MM.1S (cell line): ENCODE data around the gene PREX1.

ENCODE experiments used
- DNase-seq: peaks from one replicate; pipeline ENCODE4 v3.0.0-alpha.2; 2015
- H2AFZ ChIP-seq: fragments of 300-600 bp; sonication (generic); 2 replicates; pipeline ENCODE4 v1.6.0; 2016; ENCODE audit warnings: antibody characterized with exemption, low read length
- H3F3A ChIP-seq: fragments of 300-600 bp; sonication (generic); 2 replicates; pipeline ENCODE4 v1.6.1; 2016; ENCODE audit warnings: mild to moderate bottlenecking, antibody characterized with exemption, low read length, moderate library complexity, mixed read lengths; ENCODE audit not compliant: insufficient read depth
- H3K27ac ChIP-seq: fragments of 300-600 bp; sonication (generic); 2 replicates; pipeline ENCODE4 v1.5.1; 2016; ENCODE audit warnings: mild to moderate bottlenecking, low read length
- H3K27me3 ChIP-seq: fragments of 300-600 bp; sonication (generic); replicated peaks from 2 replicates; pipeline ENCODE4 v1.6.0; 2016; ENCODE audit warnings: low read length; ENCODE audit not compliant: insufficient read depth
- H3K36me3 ChIP-seq: fragments of 300-600 bp; sonication (generic); replicated peaks from 2 replicates; pipeline ENCODE4 v1.6.1; 2016; ENCODE audit warnings: mild to moderate bottlenecking, low read length, mixed read lengths; ENCODE audit not compliant: insufficient read depth
- H3K4me1 ChIP-seq: fragments of 300-600 bp; sonication (generic); 2 replicates; pipeline ENCODE4 v1.6.1; 2016; ENCODE audit warnings: low read length, mixed read lengths
- H3K4me2 ChIP-seq: fragments of 300-600 bp; sonication (generic); 2 replicates; pipeline ENCODE4 v1.6.0; 2016; ENCODE audit warnings: low read depth, low read length
- H3K4me3 ChIP-seq: fragments of 300-600 bp; sonication (generic); 2 replicates; pipeline ENCODE4 v1.5.1; 2016; ENCODE audit warnings: low read length, mixed read lengths
- H3K79me2 ChIP-seq: fragments of 300-600 bp; sonication (generic); 2 replicates; pipeline ENCODE4 v1.6.1; 2016; ENCODE audit warnings: mixed run types, low read length, mixed read lengths
- H3K9ac ChIP-seq: fragments of 300-600 bp; sonication (generic); 2 replicates; pipeline ENCODE4 v1.6.1; 2016; ENCODE audit warnings: low read length, mixed read lengths
- H3K9me2 ChIP-seq: fragments of 300-600 bp; sonication (generic); replicated peaks from 2 replicates; pipeline ENCODE4 v1.6.1; 2016; ENCODE audit warnings: mild to moderate bottlenecking, low read length, mixed read lengths; ENCODE audit not compliant: insufficient read depth
- H3K9me3 ChIP-seq: fragments of 300-600 bp; sonication (generic); replicated peaks from 2 replicates; pipeline ENCODE4 v1.6.1; 2016; ENCODE audit warnings: mild to moderate bottlenecking, low read length, mixed read lengths; ENCODE audit not compliant: insufficient read depth
- H4K20me1 ChIP-seq: fragments of 300-600 bp; sonication (generic); 2 replicates; pipeline ENCODE4 v1.6.1; 2016; ENCODE audit warnings: mild to moderate bottlenecking, low read length, moderate library complexity, mixed read lengths; ENCODE audit not compliant: insufficient read depth
- EZH2 ChIP-seq: fragments of 300-600 bp; sonication (generic); optimal IDR thresholded peaks from 2 replicates; pipeline ENCODE3; 2017; ENCODE audit warnings: low read depth, mild to moderate bottlenecking, antibody characterized with exemption, low read length, mixed read lengths
- EZH2phosphoT487 ChIP-seq: fragments of 300-600 bp; sonication (generic); IDR thresholded peaks from 2 replicates; pipeline ENCODE4 v1.6.1; 2018; ENCODE audit warnings: antibody characterized with exemption, low read length
- TF ChIP-seq, protein P1 (sequence below): fragments of 300-600 bp; sonication (generic); IDR thresholded peaks from 2 replicates; pipeline ENCODE4 v1.5.1; 2016; ENCODE audit warnings: antibody characterized with exemption, low read length, mixed read lengths

The PREX1 gene

DNA sequence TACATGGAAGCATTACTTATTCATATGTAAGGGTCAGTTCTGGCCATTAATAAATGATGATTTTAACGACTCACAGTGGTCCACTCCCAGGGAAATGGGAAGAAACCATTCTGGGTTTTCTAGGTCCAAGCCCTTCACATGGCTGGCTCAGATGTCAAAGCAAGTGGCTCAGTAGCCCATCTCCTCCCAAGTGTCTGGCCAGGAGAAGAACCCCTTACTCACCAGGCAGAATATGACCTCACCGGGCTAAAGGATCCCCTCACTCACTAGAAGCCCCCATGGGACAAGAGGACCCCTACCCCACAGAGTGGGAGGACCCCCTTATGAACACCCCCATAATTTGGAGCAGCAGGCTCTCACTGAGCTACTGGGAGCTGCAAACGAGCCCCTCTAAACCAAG lies 34.0 kb downstream of the PREX1 start:
- TF ChIP-seq, protein P1, sequence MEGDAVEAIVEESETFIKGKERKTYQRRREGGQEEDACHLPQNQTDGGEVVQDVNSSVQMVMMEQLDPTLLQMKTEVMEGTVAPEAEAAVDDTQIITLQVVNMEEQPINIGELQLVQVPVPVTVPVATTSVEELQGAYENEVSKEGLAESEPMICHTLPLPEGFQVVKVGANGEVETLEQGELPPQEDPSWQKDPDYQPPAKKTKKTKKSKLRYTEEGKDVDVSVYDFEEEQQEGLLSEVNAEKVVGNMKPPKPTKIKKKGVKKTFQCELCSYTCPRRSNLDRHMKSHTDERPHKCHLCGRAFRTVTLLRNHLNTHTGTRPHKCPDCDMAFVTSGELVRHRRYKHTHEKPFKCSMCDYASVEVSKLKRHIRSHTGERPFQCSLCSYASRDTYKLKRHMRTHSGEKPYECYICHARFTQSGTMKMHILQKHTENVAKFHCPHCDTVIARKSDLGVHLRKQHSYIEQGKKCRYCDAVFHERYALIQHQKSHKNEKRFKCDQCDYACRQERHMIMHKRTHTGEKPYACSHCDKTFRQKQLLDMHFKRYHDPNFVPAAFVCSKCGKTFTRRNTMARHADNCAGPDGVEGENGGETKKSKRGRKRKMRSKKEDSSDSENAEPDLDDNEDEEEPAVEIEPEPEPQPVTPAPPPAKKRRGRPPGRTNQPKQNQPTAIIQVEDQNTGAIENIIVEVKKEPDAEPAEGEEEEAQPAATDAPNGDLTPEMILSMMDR = no peak
- no peak for TF ChIP-seq EZH2phosphoT487
- TF ChIP-seq EZH2 = no peak
- no peaks in the 10 kb centered on the region for H3K4me1 ChIP-seq
- H3K27me3 ChIP-seq = no peaks in the 10 kb centered on the region
- DNase-seq = no peak
- no peaks in the 10 kb centered on the region for H3K79me2 ChIP-seq
- H3K4me2 ChIP-seq = no peak overlapping the region
- no peak overlapping the region for H3K9ac ChIP-seq
- no peak overlapping the region for H3K4me3 ChIP-seq
- no peaks in the 10 kb centered on the region for H3F3A ChIP-seq
- H4K20me1 ChIP-seq = no peaks in the 10 kb centered on the region
- no peaks in the 10 kb centered on the region for H3K36me3 ChIP-seq
- no peak overlapping the region for H3K27ac ChIP-seq
- H2AFZ ChIP-seq = no peak overlapping the region
- no peaks in the 10 kb centered on the region for H3K9me3 ChIP-seq
- H3K9me2 ChIP-seq = no peaks in the 10 kb centered on the region

DNA sequence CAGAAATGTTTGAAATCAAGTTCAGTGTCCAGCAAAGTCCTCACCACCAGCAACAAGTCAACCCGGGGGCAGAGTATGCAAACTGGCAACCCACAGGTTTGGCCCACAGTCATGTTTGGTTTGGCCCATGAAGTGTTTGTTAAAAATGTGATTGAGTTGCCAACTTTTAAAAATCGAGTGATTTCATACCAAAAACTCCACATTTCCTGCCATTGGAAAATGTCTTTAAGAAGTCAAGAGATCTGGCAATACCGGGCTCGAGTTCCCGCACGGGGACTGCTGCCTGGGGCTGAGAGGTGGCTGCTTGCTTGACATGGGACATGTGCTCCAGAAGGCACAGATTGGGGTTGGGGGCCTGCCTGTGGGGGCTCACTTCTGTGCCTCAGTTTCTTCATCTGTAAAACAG lies 36.1 kb downstream of the PREX1 start:
- DNase-seq = no peak
- Histone ChIP-seq H3K9ac (no peak overlapping the region), H2AFZ (no peak overlapping the region), H3K9me3 (no peaks in the 10 kb centered on the region), H3K36me3 (no peaks in the 10 kb centered on the region), H3K4me1 (no peaks in the 10 kb centered on the region), H3K27me3 (no peaks in the 10 kb centered on the region), H4K20me1 (no peaks in the 10 kb centered on the region), H3K27ac (no peak overlapping the region), H3K4me3 (no peak overlapping the region), H3K4me2 (no peak overlapping the region), H3F3A (no peaks in the 10 kb centered on the region), H3K9me2 (no peaks in the 10 kb centered on the region), H3K79me2 (no peaks in the 10 kb centered on the region)
- TF ChIP-seq EZH2 (no peak), EZH2phosphoT487 (no peak)
- TF ChIP-seq, protein P1 = no peak

DNA sequence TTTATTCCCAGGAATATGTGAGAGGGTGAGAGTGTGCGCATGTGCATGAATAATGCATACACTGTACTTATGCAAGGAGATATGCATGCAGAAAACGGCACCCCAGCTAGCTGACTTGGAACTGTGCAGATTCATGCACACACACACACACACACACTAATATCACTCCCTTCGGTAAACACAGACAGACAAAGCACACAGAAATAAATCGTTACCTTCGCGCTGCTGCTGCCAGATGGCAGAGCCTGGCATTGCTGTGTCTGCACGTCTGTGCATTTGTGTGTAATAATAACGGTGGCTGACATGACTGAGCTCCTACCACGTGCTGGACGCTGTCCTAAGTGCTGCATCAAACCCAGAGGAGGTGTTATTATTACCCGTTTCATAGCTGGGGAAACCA lies 36.8 kb downstream of the PREX1 start:
- Histone ChIP-seq H3K4me1 (no peaks in the 10 kb centered on the region), H3K27ac (no peak overlapping the region), H3K9me3 (no peaks in the 10 kb centered on the region), H3K27me3 (no peaks in the 10 kb centered on the region), H3K4me2 (no peak overlapping the region), H3K4me3 (no peak overlapping the region), H3K9ac (no peak overlapping the region), H3K9me2 (no peaks in the 10 kb centered on the region), H4K20me1 (no peaks in the 10 kb centered on the region), H3K79me2 (no peaks in the 10 kb centered on the region), H3K36me3 (no peaks in the 10 kb centered on the region), H3F3A (no peaks in the 10 kb centered on the region), H2AFZ (no peak overlapping the region)
- TF ChIP-seq EZH2phosphoT487 (no peak), EZH2 (no peak)
- TF ChIP-seq, protein P1 = no peak
- no peak for DNase-seq
